Liver (tissue), 3 donors: ENCODE results near the gene TACO1.

Experiments used
- ATF3 ChIP-seq: IDR thresholded peaks from 2 replicates; pipeline ENCODE4 v1.6.1; 2016; ENCODE audit warnings: antibody characterized with exemption
- CTCF ChIP-seq: fragments of 150-350 bp; IDR thresholded peaks from 2 replicates; pipeline ENCODE4 v1.5.1; 2017; ENCODE audit warnings: improper control_type of control experiment, low read depth, low read length; ENCODE audit not compliant: missing input control
- EGR1 ChIP-seq, 2 donors: IDR thresholded peaks; 2 replicates each; pipeline ENCODE4 v1.6.1; 2016 to 2018; ENCODE audit warnings: antibody characterized with exemption in 2 of 2, low read depth in 2 of 2
- GABPA ChIP-seq, 2 donors: IDR thresholded peaks in 1 of 2; conservative IDR thresholded peaks in 1 of 2; 2 replicates each; pipeline ENCODE4 v1.6.1; 2016; ENCODE audit warnings: antibody characterized with exemption in 2 of 2, mild to moderate bottlenecking in 1 of 2, moderate library complexity in 1 of 2
- JUND ChIP-seq, 2 donors: IDR thresholded peaks; 2 replicates each; pipeline ENCODE4 v1.6.1; 2016; ENCODE audit warnings: antibody characterized with exemption in 2 of 2
- NR2F2 ChIP-seq: IDR thresholded peaks from 2 replicates; pipeline ENCODE4 v1.6.1; 2016; ENCODE audit warnings: antibody characterized with exemption
- RAD21 ChIP-seq, 2 donors: IDR thresholded peaks; 2 replicates each; pipeline ENCODE4 v1.6.1; 2016; ENCODE audit warnings: antibody characterized with exemption in 2 of 2, mild to moderate bottlenecking in 2 of 2
- REST ChIP-seq: IDR thresholded peaks from 2 replicates; pipeline ENCODE4 v1.6.1; 2016; ENCODE audit warnings: antibody characterized with exemption, mild to moderate bottlenecking
- SP1 ChIP-seq: IDR thresholded peaks from 2 replicates; pipeline ENCODE4 v1.6.1; 2018; ENCODE audit warnings: antibody characterized with exemption, mild to moderate bottlenecking
- TAF1 ChIP-seq: conservative IDR thresholded peaks from 2 replicates; pipeline ENCODE4 v1.6.1; 2016; ENCODE audit warnings: antibody characterized with exemption, mild to moderate bottlenecking
- YY1 ChIP-seq: IDR thresholded peaks from 2 replicates; pipeline ENCODE4 v1.6.1; 2016; ENCODE audit warnings: antibody characterized with exemption, mild to moderate bottlenecking
- donor health status: healthy.
- donor health status: healthy.

- TF ChIP-seq CTCF (no peak), RAD21 (IDR thresholded peaks at IDR 0.05) (no peak), YY1 (no peak), JUND (IDR thresholded peaks at IDR 0.05) (no peak), SP1 (no peak), REST (no peak), ATF3 (no peak), EGR1 (IDR thresholded peaks at IDR 0.05; ENCODE audit: low read depth in 2 of 2) (no peak), TAF1 (no peak), NR2F2 (no peak), GABPA (IDR thresholded peaks at IDR 0.05 in 1 of 2, conservative IDR thresholded peaks at IDR 0.05 in 1 of 2) (no peak)
Observed at GRCh38 chr17:63644846-63645245, 44.2 kb downstream of the TACO1 start.
